ENCODE data around the gene NFATC4.

DNA sequence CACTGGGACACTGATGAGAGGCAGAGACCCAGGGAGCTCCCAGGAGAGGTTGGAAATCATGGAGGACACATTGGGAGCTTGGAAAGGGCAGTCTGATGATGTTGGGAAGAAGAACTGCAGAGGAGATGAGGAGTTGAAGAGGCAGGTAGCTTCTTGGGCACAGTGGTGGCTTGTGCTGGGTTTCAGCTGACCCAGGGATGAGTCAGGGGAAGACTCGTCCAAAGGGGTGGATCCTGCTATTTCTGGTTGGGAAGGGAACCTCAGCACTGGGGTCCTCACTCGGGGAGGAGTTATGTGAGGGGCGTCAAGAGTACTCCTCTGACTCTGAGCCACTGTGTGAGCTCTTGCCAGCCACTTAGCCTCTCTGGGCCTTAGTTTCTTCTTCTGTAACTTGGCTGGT, 44.6 kb upstream of the NFATC4 start:
- TF ChIP-seq POLR2A (IDR thresholded peaks at IDR 0.05) (no peak), CTCF (IDR thresholded peaks at IDR 0.05 in 8 of 11, conservative IDR thresholded peaks at IDR 0.05 in 3 of 11) (no peak), POLR2AphosphoS5 (IDR thresholded peaks at IDR 0.05) (no peak)

Data from spleen (tissue), 7 donors.